GM23248 (cell line): ENCODE data around the gene OR2H2. TPM values are rescaled to one million over a fixed set of nuclear protein-coding genes. Genes with fewer than 3 reads are reported as not detected.

Source experiments
- DNase-seq: peaks from one replicate; pipeline ENCODE4 v3.0.0-alpha.2; 2015
- H2AFZ ChIP-seq: fragments of 200-600 bp; sonication (generic); 2 replicates; pipeline ENCODE4 v1.6.1; 2016; ENCODE audit warnings: antibody characterized with exemption
- H3F3A ChIP-seq: fragments of 200-600 bp; sonication (generic); 2 replicates; pipeline ENCODE4 v1.6.1; 2016; ENCODE audit warnings: mild to moderate bottlenecking, antibody characterized with exemption, mixed run types; ENCODE audit not compliant: insufficient read depth
- H3K27ac ChIP-seq: fragments of 200-600 bp; sonication (generic); 2 replicates; pipeline ENCODE4 v1.5.1; 2016; ENCODE audit warnings: mild to moderate bottlenecking
- H3K27me3 ChIP-seq: fragments of 200-600 bp; sonication (generic); replicated peaks from 2 replicates; pipeline ENCODE4 v1.6.1; 2016; ENCODE audit warnings: mild to moderate bottlenecking; ENCODE audit not compliant: insufficient read depth
- H3K36me3 ChIP-seq: fragments of 200-600 bp; sonication (generic); 2 replicates; pipeline ENCODE4 v1.6.1; 2016; ENCODE audit warnings: low read depth, mild to moderate bottlenecking
- H3K4me1 ChIP-seq: fragments of 200-600 bp; sonication (generic); 2 replicates; pipeline ENCODE4 v1.6.1; 2016; ENCODE audit warnings: mild to moderate bottlenecking; ENCODE audit not compliant: insufficient read depth
- H3K4me2 ChIP-seq: fragments of 200-600 bp; sonication (generic); one replicate; pipeline ENCODE4 v1.6.1; 2016; ENCODE audit warnings: mild to moderate bottlenecking; ENCODE audit not compliant: unreplicated experiment
- H3K4me3 ChIP-seq: fragments of 200-600 bp; sonication (generic); 2 replicates; pipeline ENCODE4 v1.5.1; 2016; ENCODE audit warnings: mild to moderate bottlenecking
- H3K79me2 ChIP-seq: fragments of 200-600 bp; sonication (generic); 2 replicates; pipeline ENCODE4 v1.6.1; 2016; ENCODE audit warnings: mild to moderate bottlenecking; ENCODE audit not compliant: insufficient read depth
- H3K9ac ChIP-seq: fragments of 200-600 bp; sonication (generic); 2 replicates; pipeline ENCODE4 v1.6.1; 2016; ENCODE audit warnings: mild to moderate bottlenecking
- H3K9me2 ChIP-seq: fragments of 200-600 bp; sonication (generic); 2 replicates; pipeline ENCODE4 v1.6.1; 2016; ENCODE audit warnings: mixed run types, mild to moderate bottlenecking, moderate library complexity; ENCODE audit not compliant: insufficient read depth
- H3K9me3 ChIP-seq: fragments of 200-600 bp; sonication (generic); one replicate; pipeline ENCODE4 v1.6.1; 2017; ENCODE audit warnings: low read depth
- H4K20me1 ChIP-seq: fragments of 200-600 bp; sonication (generic); 2 replicates; pipeline ENCODE4 v1.6.0; 2016; ENCODE audit not compliant: insufficient read depth
- EZH2 ChIP-seq: fragments of 200-600 bp; sonication (generic); IDR thresholded peaks from 2 replicates; pipeline ENCODE4 v1.6.1; 2018; ENCODE audit warnings: antibody characterized with exemption, mild to moderate bottlenecking; ENCODE audit not compliant: insufficient read depth, poor library complexity, severe bottlenecking
- EZH2phosphoT487 ChIP-seq: fragments of 200-600 bp; sonication (generic); IDR thresholded peaks from 2 replicates; pipeline ENCODE4 v1.6.1; 2018; ENCODE audit warnings: antibody characterized with exemption, moderate library complexity, mild to moderate bottlenecking, low read depth; ENCODE audit not compliant: insufficient read depth
- WGBS, 2 experiments: methylation state at CpG; one replicate each; pipeline ENCODE4 v1.1.6; 2015 to 2017; ENCODE audit warnings: low lambda C conversion rate in 2 of 2, low coverage in 1 of 2; ENCODE audit errors: missing lambda C conversion rate in 2 of 2; 5-methylcytosine and 5-hydroxymethylcytosine counted together
- in situ Hi-C: fragments of 300-500 bp; cut with MboI; formaldehyde crosslinking; loops from 2 replicates; pipeline ENCODE4 v1.15.0; 2020
- polyA plus RNA-seq: library from polyadenylated mRNA; unstranded; fragments of >200 nt; fragmentation: Nextera tagmentation; extraction: Ambion mirVana; gene quantifications from 2 replicates; pipeline ENCODE4 v1.2.1, GENCODE V29; 2016
- total RNA-seq: library from RNA; depleted of rRNA; stranded (reverse); fragments of >200 nt; shearing (Covaris generic); gene quantifications from 2 replicates; pipeline ENCODE4 v1.2.3, GENCODE V29; 2014

The OR2H2 gene
- total and polyA plus RNA-seq, 2 experiments from 2014 or later: not detected

DNA sequence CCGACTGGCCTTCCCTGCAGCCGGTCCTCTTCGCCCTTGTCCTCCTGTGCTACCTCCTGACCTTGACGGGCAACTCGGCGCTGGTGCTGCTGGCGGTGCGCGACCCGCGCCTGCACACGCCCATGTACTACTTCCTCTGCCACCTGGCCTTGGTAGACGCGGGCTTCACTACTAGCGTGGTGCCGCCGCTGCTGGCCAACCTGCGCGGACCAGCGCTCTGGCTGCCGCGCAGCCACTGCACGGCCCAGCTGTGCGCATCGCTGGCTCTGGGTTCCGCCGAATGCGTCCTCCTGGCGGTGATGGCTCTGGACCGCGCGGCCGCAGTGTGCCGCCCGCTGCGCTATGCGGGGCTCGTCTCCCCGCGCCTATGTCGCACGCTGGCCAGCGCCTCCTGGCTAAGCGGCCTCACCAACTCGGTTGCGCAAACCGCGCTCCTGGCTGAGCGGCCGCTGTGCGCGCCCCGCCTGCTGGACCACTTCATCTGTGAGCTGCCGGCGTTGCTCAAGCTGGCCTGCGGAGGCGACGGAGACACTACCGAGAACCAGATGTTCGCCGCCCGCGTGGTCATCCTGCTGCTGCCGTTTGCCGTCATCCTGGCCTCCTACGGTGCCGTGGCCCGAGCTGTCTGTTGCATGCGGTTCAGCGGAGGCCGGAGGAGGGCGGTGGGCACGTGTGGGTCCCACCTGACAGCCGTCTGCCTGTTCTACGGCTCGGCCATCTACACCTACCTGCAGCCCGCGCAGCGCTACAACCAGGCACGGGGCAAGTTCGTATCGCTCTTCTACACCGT is 31.5 kb upstream of the OR2H2 start:
- Histone ChIP-seq H3K79me2 (no peaks in the 10 kb centered on the region), H4K20me1 (no peaks in the 10 kb centered on the region), H3K9me2 (no peaks in the 10 kb centered on the region), H3K9ac (no peak overlapping the region), H2AFZ (no peak overlapping the region), H3K4me1 (no peaks in the 10 kb centered on the region), H3F3A (no peaks in the 10 kb centered on the region), H3K4me2 (peak overlapping the region; percentile 32), H3K9me3 (no peaks in the 10 kb centered on the region), H3K27ac (no peak overlapping the region), H3K36me3 (no peaks in the 10 kb centered on the region), H3K27me3 (peaks cover 19% of the 10 kb centered on the region), H3K4me3 (peak overlapping the region; percentile 50)
- in situ Hi-C loops: no loop called here
- no peak for TF ChIP-seq EZH2phosphoT487
- no peak for TF ChIP-seq EZH2
- peak; percentile 87 for DNase-seq
- WGBS, 2 experiments: 4 to 5% methylated on average over 63 to 82 of the region's 83 CpGs

DNA sequence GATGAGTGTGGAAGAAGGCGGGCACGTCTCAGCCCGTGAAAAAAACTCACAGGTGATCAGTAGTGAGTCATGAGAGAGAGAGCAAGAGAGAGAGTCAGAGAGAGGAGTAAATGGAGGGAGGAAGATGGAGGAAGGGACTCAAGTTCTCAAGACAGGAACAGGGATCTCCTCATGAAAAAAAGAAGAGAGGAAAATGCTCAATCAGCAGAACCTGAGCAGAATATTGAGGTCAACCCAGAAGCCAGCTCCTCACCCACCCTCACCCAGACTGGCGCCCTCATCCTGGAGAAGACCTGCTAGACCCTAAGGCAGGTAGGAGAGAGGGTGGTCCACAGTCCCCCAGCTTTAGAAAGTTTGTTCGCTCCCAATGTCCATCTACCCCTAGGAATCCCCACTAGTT is 30.2 kb upstream of the OR2H2 start:
- no peak overlapping the region for H3K9ac ChIP-seq
- H3K9me3 ChIP-seq: no peaks in the 10 kb centered on the region
- peaks cover 24% of the 10 kb centered on the region for H3K27me3 ChIP-seq
- TF ChIP-seq EZH2 (no peak), EZH2phosphoT487 (no peak)
- 65 to 82% methylated on average over 5 of the region's 5 CpGs for WGBS, 2 experiments
- DNase-seq: no peak
- H3K4me3 ChIP-seq: no peak overlapping the region
- H3K4me1 ChIP-seq: no peaks in the 10 kb centered on the region
- no peak overlapping the region for H3K4me2 ChIP-seq
- no peak overlapping the region for H3K27ac ChIP-seq
- no peaks in the 10 kb centered on the region for H3K79me2 ChIP-seq
- no peak overlapping the region for H2AFZ ChIP-seq
- H4K20me1 ChIP-seq: no peaks in the 10 kb centered on the region
- no peaks in the 10 kb centered on the region for H3K36me3 ChIP-seq
- no peaks in the 10 kb centered on the region for H3K9me2 ChIP-seq
- in situ Hi-C loops: no loop called here
- no peaks in the 10 kb centered on the region for H3F3A ChIP-seq

DNA sequence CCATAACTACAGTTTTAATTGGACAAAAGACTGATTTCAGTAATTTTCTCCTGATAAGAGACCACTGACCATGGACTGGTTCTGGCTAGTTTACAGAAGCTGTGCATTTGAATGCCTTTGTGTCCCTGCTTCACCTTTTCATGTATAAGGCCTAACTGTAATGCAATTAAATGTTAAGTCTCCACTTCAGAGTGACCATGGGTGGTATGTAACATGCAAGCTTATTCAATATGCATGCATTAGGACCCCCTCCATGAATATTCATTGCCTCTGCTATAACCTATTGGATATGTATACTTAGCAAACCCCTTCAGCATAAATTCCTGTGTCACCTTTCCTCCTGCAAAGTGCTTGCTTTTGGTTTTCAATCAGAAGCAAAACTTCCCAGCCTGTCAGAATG is 27.6 kb upstream of the OR2H2 start:
- Histone ChIP-seq H4K20me1 (no peaks in the 10 kb centered on the region), H3K4me1 (no peaks in the 10 kb centered on the region), H3K4me3 (no peak overlapping the region), H3K9me3 (no peaks in the 10 kb centered on the region), H3K4me2 (no peak overlapping the region), H3K79me2 (no peaks in the 10 kb centered on the region), H3K36me3 (no peaks in the 10 kb centered on the region), H3K27ac (no peak overlapping the region), H3K27me3 (peaks cover 28% of the 10 kb centered on the region), H3K9me2 (no peaks in the 10 kb centered on the region), H3F3A (no peaks in the 10 kb centered on the region), H2AFZ (no peak overlapping the region), H3K9ac (no peak overlapping the region)
- DNase-seq: no peak
- in situ Hi-C loops: no loop called here
- TF ChIP-seq EZH2phosphoT487: no peak
- no peak for TF ChIP-seq EZH2

DNA sequence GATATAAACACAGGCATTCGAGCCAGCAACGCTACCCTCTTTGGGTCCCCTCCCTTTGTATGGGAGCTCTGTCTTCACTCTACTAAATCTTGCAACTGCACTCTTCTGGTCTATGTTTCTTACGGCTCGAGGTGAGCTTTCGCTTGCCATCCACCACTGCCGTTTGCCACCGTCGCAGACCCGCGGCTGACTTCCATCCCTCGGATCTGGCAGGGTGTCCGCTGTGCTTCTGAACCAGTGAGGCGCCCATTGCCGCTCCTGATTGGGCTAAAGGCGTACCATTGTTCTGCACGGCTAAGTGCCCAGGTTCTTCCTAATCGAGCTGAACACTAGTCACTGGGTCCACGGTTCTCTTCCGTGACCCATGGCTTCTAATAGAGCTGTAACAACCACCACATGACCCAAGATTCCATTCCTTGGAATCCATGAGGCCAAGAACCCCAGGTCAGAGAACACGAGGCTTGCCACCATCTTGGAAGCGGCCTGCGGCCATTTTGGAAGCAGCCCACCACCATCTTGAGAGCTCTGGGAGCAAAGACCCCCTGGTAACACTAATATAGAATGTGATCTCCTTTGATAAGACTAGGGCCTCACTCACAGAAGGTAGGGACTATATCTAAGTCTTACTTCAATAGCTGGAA is 26.4 kb upstream of the OR2H2 start:
- Histone ChIP-seq H3K27me3 (peaks cover 24% of the 10 kb centered on the region), H3K79me2 (no peaks in the 10 kb centered on the region), H3K27ac (no peak overlapping the region), H3K9me2 (no peaks in the 10 kb centered on the region), H3F3A (no peaks in the 10 kb centered on the region), H3K4me2 (no peak overlapping the region), H2AFZ (no peak overlapping the region; the same call in 1 of the 2 replicates), H3K9ac (no peak overlapping the region), H3K4me1 (no peaks in the 10 kb centered on the region), H4K20me1 (no peaks in the 10 kb centered on the region), H3K9me3 (no peaks in the 10 kb centered on the region), H3K4me3 (no peak overlapping the region), H3K36me3 (no peaks in the 10 kb centered on the region)
- no peak for DNase-seq
- no peak for TF ChIP-seq EZH2
- TF ChIP-seq EZH2phosphoT487: no peak
- in situ Hi-C loops: no loop called here
- WGBS, 2 experiments: 71 to 75% methylated on average over 22 of the region's 22 CpGs
